Body of pancreas (tissue), 4 donors: ENCODE measurements around the gene TMEM222.

Source experiments
- CTCF ChIP-seq, 7 experiments: fragments of 450-650 bp in 4 of 7; fragments of 200-600 bp in 3 of 7; sonication (generic) in 3 of 7; IDR thresholded peaks; one replicate each; pipeline ENCODE4 v1.5.1; 2016 to 2019; ENCODE audit warnings: antibody characterized with exemption in 7 of 7
- POLR2A ChIP-seq, 3 donors: fragments of 450-650 bp; IDR thresholded peaks; one replicate each; pipeline ENCODE4 v1.6.1; 2016; ENCODE audit warnings: antibody characterized with exemption in 3 of 3, mild to moderate bottlenecking in 2 of 3

- TF ChIP-seq CTCF (IDR thresholded peaks at IDR 0.05): no peak
- no peak for TF ChIP-seq POLR2A (IDR thresholded peaks at IDR 0.05)
Observed at GRCh38 chr1:27372022-27372807, 50.3 kb downstream of the TMEM222 start.
